IPS-18c (cell line): Measurements from ENCODE around the gene ARHGAP29.

Source experiments
- H3K4me3 ChIP-seq: 2 replicates; pipeline ENCODE4 v1.7.0; 2013; ENCODE audit warnings: low read depth, mild to moderate bottlenecking, low read length, moderate library complexity; ENCODE audit not compliant: insufficient read depth
- H3K9me3 ChIP-seq: one replicate; pipeline ENCODE4 v1.6.1; 2013; ENCODE audit warnings: mild to moderate bottlenecking, low read length, moderate library complexity; ENCODE audit not compliant: control insufficient read depth, insufficient read depth

The ARHGAP29 gene, protein sequence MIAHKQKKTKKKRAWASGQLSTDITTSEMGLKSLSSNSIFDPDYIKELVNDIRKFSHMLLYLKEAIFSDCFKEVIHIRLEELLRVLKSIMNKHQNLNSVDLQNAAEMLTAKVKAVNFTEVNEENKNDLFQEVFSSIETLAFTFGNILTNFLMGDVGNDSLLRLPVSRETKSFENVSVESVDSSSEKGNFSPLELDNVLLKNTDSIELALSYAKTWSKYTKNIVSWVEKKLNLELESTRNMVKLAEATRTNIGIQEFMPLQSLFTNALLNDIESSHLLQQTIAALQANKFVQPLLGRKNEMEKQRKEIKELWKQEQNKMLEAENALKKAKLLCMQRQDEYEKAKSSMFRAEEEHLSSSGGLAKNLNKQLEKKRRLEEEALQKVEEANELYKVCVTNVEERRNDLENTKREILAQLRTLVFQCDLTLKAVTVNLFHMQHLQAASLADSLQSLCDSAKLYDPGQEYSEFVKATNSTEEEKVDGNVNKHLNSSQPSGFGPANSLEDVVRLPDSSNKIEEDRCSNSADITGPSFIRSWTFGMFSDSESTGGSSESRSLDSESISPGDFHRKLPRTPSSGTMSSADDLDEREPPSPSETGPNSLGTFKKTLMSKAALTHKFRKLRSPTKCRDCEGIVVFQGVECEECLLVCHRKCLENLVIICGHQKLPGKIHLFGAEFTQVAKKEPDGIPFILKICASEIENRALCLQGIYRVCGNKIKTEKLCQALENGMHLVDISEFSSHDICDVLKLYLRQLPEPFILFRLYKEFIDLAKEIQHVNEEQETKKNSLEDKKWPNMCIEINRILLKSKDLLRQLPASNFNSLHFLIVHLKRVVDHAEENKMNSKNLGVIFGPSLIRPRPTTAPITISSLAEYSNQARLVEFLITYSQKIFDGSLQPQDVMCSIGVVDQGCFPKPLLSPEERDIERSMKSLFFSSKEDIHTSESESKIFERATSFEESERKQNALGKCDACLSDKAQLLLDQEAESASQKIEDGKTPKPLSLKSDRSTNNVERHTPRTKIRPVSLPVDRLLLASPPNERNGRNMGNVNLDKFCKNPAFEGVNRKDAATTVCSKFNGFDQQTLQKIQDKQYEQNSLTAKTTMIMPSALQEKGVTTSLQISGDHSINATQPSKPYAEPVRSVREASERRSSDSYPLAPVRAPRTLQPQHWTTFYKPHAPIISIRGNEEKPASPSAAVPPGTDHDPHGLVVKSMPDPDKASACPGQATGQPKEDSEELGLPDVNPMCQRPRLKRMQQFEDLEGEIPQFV

DNA sequence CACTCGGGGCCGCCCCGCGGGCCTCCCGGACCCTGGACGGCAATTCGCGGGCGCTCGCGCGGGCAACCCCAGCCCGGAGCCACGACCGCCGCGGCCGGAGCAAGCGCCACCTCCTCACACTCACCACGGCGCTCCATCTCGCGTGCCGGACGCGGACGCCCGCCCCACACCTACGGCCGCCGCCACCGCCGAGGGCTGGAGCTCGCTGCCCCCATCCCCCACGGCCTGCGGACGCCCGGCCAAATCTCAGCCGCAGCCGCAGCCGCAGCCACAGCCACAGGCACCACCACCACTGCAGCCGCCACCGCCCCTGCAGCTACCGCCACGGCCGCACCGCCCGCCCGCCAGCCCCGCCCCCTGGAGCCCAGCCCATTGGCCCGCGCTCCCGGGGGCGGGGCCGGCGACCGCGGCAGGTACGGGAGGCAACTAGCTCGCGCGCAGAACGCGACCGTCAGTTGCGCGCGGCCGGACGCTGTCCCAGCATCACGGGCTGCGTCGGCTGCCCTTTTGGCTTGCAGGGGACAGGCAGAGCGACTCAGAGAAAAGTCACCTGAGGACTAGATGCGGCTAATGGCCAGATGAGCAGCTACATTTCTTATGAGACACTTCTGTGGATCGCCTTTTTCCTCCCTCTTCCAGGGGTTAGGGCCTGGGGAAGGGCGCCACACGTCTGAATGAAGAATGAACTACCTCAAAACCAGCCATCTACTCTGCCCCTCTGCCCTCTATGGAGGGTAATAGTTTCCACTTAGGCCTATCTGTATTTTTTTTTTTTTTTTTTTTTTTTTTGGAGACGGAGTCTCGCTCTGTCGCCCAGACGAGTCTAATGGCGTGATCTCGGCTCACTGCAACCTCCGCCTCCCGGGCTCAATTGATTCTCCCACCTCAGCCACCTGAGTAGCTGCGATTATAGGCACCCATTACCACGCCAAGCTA lies at the start of gene ARHGAP29:
TSS of gene ARHGAP29 (minus strand) at position 294 of the 936 bp plus-strand sequence. CDS start 5,973 bp downstream, outside the sequence.
- H3K4me3 ChIP-seq: peak within 1 kb of the TSS; percentile 83
- no peaks in the 10 kb centered on the region for H3K9me3 ChIP-seq

- no peaks in the 10 kb centered on the region for H3K9me3 ChIP-seq
- no peak overlapping the region for H3K4me3 ChIP-seq
These were observed 49.6 kb upstream of the ARHGAP29 start for GRCh38 chr1:94286864-94287437.

DNA sequence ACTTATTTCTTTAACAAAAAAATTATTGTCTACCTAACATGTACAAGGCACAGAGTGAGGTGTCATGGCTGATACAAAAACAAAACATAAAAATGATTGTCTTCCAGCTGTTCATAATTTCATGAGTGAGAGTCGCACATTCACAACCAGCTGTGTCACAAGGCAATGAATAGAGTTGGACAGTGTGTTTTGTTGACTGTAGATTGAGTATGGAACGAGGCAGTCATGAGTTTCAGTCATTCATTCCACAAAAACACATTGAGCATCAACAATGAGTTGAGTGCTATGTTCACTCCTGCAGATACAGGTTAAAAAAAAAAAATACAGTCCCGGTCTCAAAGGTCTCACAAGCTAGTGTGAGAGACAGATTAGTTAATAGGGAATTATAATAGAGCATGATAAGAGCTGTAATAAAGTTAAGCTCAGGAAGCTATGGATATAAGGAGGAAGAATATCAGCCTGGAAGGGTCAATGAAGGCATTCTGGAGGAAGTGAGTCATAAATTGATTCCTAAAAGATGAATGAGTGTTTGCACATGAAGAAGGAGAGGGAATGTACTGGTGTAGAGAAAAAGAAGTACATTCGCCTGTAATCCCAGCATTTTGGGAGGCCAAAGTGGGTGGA lies 47.8 kb upstream of the ARHGAP29 start:
- no peak overlapping the region for H3K4me3 ChIP-seq
- no peaks in the 10 kb centered on the region for H3K9me3 ChIP-seq

DNA sequence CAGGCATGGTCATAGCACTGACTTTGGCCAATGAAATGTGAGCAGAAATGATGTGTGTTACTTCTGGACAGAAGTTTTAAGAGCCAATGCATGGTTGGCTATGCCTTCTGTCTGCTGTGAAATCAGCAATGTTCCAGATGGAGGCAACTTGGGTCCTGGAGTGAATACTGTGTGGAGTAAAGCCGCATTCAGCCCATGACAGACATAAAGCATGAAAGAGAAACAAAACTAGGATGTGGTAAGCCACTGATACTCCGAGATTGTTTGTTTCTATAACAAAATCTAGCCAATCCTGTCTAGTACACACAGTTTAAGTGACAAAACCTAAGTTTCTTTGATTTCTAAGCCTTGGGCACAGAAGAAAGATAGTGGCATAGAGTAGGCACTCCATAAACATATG lies 47.1 kb upstream of the ARHGAP29 start:
- Histone ChIP-seq H3K4me3 (no peak overlapping the region), H3K9me3 (no peaks in the 10 kb centered on the region)

- H3K4me3 ChIP-seq: no peak overlapping the region
- H3K9me3 ChIP-seq: no peaks in the 10 kb centered on the region
These were observed 46.1 kb upstream of the ARHGAP29 start for GRCh38 chr1:94283462-94283861.

DNA sequence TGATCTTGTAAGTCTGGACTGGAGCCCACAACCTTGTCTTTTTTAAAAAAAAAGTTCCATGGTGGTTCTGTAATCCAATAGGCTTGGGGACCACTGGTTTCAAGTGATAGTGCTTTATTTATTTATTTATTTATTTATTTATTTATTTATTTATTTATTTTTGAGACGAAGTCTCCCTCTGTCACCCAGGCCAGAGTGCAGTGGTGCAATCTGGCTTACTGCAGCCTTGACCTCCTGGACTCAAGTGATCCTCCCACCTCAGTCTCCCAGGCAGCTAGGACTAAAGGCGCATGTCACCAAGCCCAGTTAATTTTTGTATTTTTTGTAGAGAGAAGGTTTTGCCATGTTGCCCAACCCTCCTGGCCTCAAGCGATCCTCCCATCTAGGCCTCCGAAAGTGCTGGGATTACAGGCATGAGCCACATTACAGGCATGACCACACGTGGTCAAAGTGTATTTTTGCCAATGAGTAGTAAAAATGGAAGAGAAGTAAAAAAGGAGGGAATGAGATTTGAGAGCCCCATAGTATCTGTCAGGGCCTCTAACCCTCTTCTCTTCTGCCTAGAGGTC lies 44.8 kb upstream of the ARHGAP29 start:
- no peak overlapping the region for H3K4me3 ChIP-seq
- H3K9me3 ChIP-seq: no peaks in the 10 kb centered on the region

DNA sequence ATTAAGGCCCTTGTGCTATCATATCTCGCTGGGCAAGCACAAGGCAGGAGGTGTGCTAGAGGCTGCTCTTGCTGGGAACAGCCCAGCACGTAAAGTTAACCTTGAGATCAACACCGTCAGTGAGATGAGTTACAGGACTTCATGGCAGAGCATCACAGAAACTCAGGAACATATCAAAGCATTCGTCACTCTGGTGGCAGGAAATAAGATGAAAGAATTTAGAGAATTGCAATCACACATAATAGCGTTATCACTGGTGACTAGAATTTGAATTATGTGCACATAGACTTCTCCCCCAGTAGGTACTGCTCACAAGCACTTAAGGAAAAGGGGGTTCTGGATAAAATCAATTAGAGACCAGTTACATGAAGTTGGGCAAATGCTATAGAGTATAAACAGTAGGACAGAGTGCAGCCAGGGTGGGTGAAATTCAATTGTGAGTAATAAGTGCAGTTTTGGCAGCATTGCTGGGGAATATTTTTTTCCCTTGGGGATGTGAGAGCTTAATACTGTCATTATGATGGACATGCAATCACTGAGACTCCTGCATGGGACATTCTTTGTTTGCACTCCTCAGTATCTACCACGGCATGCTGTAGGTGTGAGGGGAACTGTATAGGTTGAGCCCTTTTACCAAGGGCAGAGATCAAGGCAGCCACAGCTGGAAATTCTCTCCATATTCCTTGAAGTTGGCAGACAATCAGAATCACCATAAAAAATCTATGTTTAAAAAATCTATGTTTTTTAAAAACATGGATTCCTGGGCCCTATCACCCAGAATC lies 44.2 kb upstream of the ARHGAP29 start:
- no peak overlapping the region for H3K4me3 ChIP-seq
- no peaks in the 10 kb centered on the region for H3K9me3 ChIP-seq

- no peaks in the 10 kb centered on the region for H3K9me3 ChIP-seq
- H3K4me3 ChIP-seq: no peak overlapping the region
These were observed 43.2 kb upstream of the ARHGAP29 start for GRCh38 chr1:94280541-94280940.

DNA sequence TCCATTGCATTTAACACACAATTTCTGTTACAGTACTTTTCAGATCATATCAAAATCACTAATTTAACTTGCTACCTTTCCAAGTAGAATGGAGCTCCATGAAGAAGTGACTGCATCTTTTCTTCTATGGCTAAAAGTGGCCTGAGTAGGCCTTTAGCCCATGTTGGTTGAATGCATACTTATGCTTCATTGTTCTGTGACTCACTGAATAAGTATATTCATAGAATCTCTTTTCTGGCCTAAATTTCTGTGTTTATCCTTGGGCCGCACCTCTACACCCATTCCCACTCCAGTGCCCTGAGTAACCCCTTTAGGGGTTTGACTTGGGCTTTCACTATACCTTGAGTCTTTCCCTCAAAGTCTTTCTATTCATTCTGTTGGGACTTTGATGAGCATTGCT lies 42.1 kb upstream of the ARHGAP29 start:
- no peaks in the 10 kb centered on the region for H3K9me3 ChIP-seq
- no peak overlapping the region for H3K4me3 ChIP-seq

DNA sequence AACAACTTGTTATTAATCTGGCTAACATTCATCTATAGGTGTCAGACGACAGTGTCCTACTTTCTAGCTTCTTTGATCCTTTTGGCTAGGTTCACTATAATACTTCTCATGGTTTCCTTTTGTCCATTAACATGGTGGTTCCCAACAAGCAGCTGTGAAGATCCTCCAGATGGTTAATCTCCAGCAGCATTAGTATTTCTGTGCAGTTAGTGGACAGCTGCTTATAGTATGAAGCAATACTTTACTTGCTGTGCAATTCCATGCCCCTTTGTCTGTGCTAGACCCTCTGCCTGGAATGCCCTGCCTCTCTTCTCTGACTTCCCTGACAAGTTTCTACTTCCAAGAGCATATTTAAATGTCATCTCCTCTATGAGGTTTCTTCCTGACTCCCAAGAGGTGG lies 41.7 kb upstream of the ARHGAP29 start:
- H3K4me3 ChIP-seq: no peak overlapping the region
- H3K9me3 ChIP-seq: no peaks in the 10 kb centered on the region

GRCh38 chr1:94276988-94277434 lies 39.6 kb upstream of the ARHGAP29 start:
- Histone ChIP-seq H3K9me3 (no peaks in the 10 kb centered on the region), H3K4me3 (no peak overlapping the region)

- Histone ChIP-seq H3K9me3 (no peaks in the 10 kb centered on the region), H3K4me3 (no peak overlapping the region)
These were observed 37.7 kb upstream of the ARHGAP29 start for GRCh38 chr1:94275083-94275482.

DNA sequence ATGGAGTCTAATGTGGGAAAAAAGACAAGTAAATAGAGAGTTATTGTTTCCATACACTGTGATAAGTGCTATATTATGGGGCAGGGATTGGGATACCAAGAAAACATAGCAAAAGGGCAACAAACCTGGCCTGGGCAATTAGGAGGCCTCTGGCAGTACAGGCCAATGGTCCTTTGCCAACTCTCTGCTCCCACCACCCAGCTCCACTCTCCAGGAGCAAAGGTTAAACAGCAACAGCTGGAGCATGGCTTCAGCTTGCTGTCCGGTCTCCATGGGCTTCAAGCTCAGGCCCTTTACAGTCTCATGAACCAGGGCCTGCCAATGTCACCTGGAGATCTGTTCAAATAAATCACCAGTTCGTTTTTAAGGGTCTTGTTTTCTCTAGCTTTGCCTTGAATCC lies 37.2 kb upstream of the ARHGAP29 start:
- H3K9me3 ChIP-seq: no peaks in the 10 kb centered on the region

DNA sequence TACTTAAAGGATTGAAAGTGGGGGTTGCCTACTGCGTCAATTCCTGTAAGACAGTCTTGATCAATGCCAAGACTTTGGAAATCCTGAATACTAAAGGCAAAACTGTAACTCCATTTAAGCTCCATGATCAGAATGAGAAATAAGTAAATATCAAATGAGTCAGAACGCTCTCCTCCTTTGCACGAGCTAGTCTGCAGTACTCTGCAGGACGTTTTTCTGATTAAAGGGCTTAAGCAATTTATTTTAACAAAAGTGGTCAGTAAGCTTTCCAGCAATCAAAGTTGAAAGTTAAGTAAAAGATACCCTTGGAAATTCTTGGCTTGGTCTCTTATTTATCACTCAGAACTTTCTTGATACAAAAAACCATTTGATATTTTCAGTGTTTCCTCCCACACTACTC lies 35.7 kb upstream of the ARHGAP29 start:
- H3K9me3 ChIP-seq: no peaks in the 10 kb centered on the region
- H3K4me3 ChIP-seq: no peak overlapping the region

More for the DNA sequence above, 37.2 kb upstream of the ARHGAP29 start:
- H3K4me3 ChIP-seq: no peak overlapping the region

- no peaks in the 10 kb centered on the region for H3K9me3 ChIP-seq
- H3K4me3 ChIP-seq: no peak overlapping the region
These were observed 35.0 kb upstream of the ARHGAP29 start for GRCh38 chr1:94272388-94272787.
